Thyroid gland (tissue), 4 donors: ENCODE results near the gene PLEKHA5.

Source experiments
- CTCF ChIP-seq, 6 experiments: fragments of 200-600 bp in 3 of 6; fragments of 450-650 bp in 3 of 6; sonication (generic) in 3 of 6; IDR thresholded peaks; one replicate each; pipeline ENCODE4 v1.5.1; 2016 to 2019; ENCODE audit warnings: antibody characterized with exemption in 6 of 6, mild to moderate bottlenecking in 2 of 6, inconsistent platforms in 1 of 6, moderate library complexity in 1 of 6
- POLR2A ChIP-seq, 2 donors: fragments of 450-650 bp; IDR thresholded peaks; one replicate each; pipeline ENCODE4 v1.6.1; 2017; ENCODE audit warnings: antibody characterized with exemption in 2 of 2, mild to moderate bottlenecking in 2 of 2, moderate library complexity in 1 of 2

GRCh38 chr12:19402211-19402610 lies 272.7 kb downstream of the PLEKHA5 start:
- TF ChIP-seq CTCF (IDR thresholded peaks at IDR 0.05), result no peak
- TF ChIP-seq POLR2A (IDR thresholded peaks at IDR 0.05), result no peak
